D341Med (cell line): ENCODE results near the gene NAA16.
"Not testable (repeated sequence)": the region's sequence is repeated elsewhere in the genome, so short reads cannot be mapped to it uniquely, and the experiment has no call there.

Experiments
- DNase-seq: peaks from one replicate; pipeline ENCODE4 v3.0.0; 2012; ENCODE audit warnings: low spot score

NAA16 gene

GRCh38 chr13:41409611-41410010, 98.5 kb downstream of the NAA16 start:
- no peak for DNase-seq

GRCh38 chr13:41411060-41411459, 100.0 kb downstream of the NAA16 start:
- DNase-seq = no peak

- no peak for DNase-seq
Measured at GRCh38 chr13:41411522-41411921, 100.5 kb downstream of the NAA16 start.

GRCh38 chr13:41413872-41414271, 102.8 kb downstream of the NAA16 start:
- DNase-seq = no peak

GRCh38 chr13:41416276-41416675, 105.2 kb downstream of the NAA16 start:
- DNase-seq = no peak

GRCh38 chr13:41418027-41418426, 107.0 kb downstream of the NAA16 start:
- no peak for DNase-seq

- no peak for DNase-seq
Measured at GRCh38 chr13:41418731-41419130, 107.7 kb downstream of the NAA16 start.

GRCh38 chr13:41419206-41419605, 108.1 kb downstream of the NAA16 start:
- DNase-seq = no peak

GRCh38 chr13:41420146-41420545, 109.1 kb downstream of the NAA16 start:
- DNase-seq = no peak

GRCh38 chr13:41421330-41421729, 110.3 kb downstream of the NAA16 start:
- not testable (repeated sequence) for DNase-seq

GRCh38 chr13:41421983-41422382, 110.9 kb downstream of the NAA16 start:
- not testable (repeated sequence) for DNase-seq

GRCh38 chr13:41423259-41423658, 112.2 kb downstream of the NAA16 start:
- DNase-seq = not testable (repeated sequence)

- not testable (repeated sequence) for DNase-seq
Measured at GRCh38 chr13:41424675-41425074, 113.6 kb downstream of the NAA16 start.

- no peak for DNase-seq
Measured at GRCh38 chr13:41426047-41426446, 115.0 kb downstream of the NAA16 start.
